22Rv1 (cell line): ENCODE results near the gene ZDBF2.

ENCODE experiments used
- CTCF ChIP-seq: fragments of 450-650 bp; IDR thresholded peaks from 2 replicates; pipeline ENCODE4 v1.5.1; 2017; ENCODE audit warnings: mild to moderate bottlenecking
- ZFX ChIP-seq: fragments of 450-650 bp; IDR thresholded peaks from 2 replicates; pipeline ENCODE4 v1.6.1; 2017; ENCODE audit warnings: antibody characterized with exemption, borderline replicate concordance

- TF ChIP-seq CTCF (no peak), ZFX (no peak)
Observed at GRCh38 chr2:206230060-206230762, 44.3 kb upstream of the ZDBF2 start.
